ENCODE measurements around the gene RAB31.
"Not testable (repeated sequence)": the region's sequence is repeated elsewhere in the genome, so short reads cannot be mapped to it uniquely, and the experiment has no call there.

Gene RAB31

GRCh38 chr18:9897787-9898291, 189.7 kb downstream of the RAB31 start:
- not testable (repeated sequence) for DNase-seq

DNA sequence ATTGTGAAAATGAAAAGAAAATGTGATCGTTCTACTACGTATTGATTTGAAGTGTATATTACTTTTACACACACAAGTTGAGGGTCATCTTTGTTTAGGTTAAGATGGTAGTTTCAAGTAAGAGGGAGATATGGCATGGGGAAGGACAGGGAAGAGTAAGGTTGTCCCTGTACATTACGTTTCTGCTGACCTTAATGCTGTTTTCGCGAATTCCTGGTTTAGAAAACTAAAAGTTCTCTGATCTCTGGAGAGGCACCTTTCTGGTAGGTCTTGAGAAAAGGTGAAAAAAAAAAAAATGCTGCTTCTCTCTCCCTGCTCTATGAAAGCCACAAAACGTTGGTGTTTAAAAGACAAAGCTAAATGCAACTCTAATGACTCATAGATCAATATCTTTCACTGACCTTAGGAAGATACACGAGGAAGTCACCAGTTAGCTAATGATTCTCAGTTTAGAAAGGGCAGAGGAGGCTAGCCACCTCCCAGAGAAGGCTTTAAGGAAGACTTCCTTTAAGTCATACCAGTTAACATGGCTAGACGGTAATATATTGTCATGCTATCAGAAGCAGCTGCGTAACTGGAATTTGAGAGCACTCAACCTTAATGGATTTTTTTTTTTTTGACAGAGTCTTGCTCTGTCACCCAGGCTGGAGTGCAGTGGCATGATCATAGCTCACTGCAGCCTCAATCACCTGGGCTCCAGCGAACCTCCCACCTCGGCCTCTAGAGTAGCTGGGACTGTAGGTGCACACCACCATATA, 190.9 kb downstream of the RAB31 start:
- DNase-seq = no peak

GRCh38 chr18:9899550-9899930, 191.4 kb downstream of the RAB31 start:
- DNase-seq = not testable (repeated sequence)

DNA sequence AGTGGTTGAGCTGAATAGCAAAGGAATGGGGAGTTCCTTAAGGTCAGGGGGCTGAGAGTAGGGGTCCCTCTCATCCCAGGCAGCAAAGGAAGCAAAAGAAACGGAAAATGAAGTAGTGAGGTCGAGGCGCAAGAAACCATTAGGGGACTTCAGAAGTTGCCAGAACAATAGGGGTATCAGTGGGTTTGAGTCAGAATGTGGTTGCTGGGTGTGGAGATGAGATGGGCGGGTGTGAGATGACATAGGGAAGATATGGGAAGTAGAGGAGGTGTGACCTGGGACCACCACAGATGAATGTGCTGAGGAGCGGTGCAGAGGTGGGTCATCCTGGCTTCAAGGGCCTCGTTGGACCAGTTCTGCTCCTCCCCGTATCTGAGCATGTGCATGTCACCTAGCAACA, 192.6 kb downstream of the RAB31 start:
- no peak for DNase-seq

- no peak for DNase-seq
These were observed 193.3 kb downstream of the RAB31 start for GRCh38 chr18:9901377-9901776.

DNA sequence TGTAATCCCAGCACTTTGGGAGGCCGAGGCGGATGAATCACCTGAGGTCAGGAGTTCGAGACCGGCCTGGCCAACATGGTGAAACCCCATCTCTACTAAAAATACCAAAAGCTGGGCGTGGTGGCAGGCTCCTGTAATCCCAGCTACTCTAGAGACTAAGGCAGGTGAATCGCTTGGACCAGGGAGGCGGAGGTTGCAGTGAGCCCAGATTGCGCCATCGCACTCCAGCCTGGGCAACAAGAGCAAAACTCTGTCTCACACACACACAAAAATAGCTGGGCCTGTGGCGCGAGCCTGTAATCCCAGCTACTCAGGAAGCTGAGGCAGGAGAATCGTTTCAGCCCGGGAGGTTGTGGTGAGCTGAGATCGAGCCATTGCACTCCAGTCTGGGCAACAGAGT, 194.2 kb downstream of the RAB31 start:
- not testable (repeated sequence) for DNase-seq

- no peak for DNase-seq
These were observed 194.7 kb downstream of the RAB31 start for GRCh38 chr18:9902832-9903231.

DNA sequence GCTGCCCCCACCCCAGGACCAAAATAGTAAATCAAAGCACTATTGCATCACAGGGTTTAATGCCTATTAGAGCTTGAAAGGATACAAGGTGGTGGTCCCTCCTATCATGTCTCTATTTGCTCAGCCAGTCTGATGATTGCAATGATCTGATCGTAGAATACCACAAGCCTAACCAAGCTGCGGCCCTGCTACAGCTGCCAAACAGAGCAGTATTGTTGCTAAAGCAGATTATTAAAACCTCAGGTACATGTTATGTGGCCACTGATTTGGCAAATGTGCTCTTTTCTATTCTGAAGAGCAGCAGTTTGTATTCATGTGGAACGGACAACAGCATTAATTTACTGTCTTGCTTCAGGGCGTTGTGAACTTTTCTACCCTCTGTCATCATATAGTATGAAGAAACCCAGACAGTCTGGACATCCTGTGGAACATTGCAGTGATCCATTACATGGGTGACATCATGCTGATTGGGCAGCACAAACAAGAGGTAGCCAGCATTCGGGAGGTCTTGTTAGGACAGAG, 197.4 kb downstream of the RAB31 start:
- DNase-seq = no peak

GRCh38 chr18:9906481-9906880, 198.4 kb downstream of the RAB31 start:
- DNase-seq = no peak

GRCh38 chr18:9907867-9908266, 199.8 kb downstream of the RAB31 start:
- no peak for DNase-seq

DNA sequence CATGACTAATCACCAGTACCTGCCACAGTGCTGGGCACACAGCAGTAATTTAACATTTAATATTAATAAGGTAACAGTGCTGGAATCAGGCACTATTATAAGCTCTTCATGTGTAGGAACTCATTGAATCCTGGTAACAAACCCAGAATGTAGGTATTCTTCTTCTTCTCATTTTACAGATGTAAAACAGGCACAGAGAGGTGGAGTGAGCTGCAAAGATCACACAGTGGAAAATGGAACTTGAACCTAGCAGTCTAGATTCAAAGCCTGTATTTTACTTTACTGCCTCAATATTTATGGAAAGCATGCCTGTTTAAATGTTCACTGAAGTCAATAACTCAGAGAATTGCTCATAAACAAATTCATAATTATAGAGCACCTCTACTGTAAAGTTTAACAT, 202.0 kb downstream of the RAB31 start:
- DNase-seq = no peak

DNA sequence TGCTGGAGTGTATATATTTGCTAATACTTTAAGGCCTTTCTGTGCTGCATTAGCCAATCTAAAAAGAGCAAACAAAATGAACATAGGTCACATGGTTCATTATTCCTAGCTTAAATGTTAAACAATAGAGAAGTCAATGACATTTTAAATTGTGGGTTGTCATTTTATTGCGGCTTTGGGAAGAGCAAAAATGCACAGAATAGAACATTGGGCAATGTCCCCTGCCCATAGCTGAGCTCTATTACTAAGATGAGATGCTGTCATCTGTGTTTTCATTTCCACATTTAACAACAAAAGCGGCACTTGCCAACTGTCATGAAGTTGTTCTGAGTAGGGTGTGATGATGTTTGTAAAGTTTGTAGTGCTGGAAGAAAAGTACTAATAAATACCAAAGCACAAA, 202.6 kb downstream of the RAB31 start:
- DNase-seq = no peak

GRCh38 chr18:9911226-9911625, 203.1 kb downstream of the RAB31 start:
- no peak for DNase-seq

All from NCI-H510A treated with DMSO at 0.1 percent for 48 hours (cell line).